ENCODE measurements around the gene SIAH3.

Gene SIAH3

GRCh38 chr13:45861322-45861721 lies 9.8 kb upstream of the SIAH3 start:
- peak; percentile 2 for DNase-seq

- no peak for DNase-seq
Observed at GRCh38 chr13:45860240-45860639, 8.7 kb upstream of the SIAH3 start.

GRCh38 chr13:45859705-45860104 lies 8.2 kb upstream of the SIAH3 start:
- DNase-seq, result no peak

- no peak for DNase-seq
Observed at GRCh38 chr13:45852494-45852893, 941 bp upstream of the SIAH3 start.

- no peak for DNase-seq
Observed at GRCh38 chr13:45851956-45852355, 403 bp upstream of the SIAH3 start.

GRCh38 chr13:45850027-45850613 lies 1.4 kb downstream of the SIAH3 start:
- DNase-seq, result no peak

- DNase-seq, result no peak
Observed at GRCh38 chr13:45849408-45849807, 2.1 kb downstream of the SIAH3 start.

GRCh38 chr13:45847554-45848224 lies 3.9 kb downstream of the SIAH3 start:
- no peak for DNase-seq

GRCh38 chr13:45846681-45847080 lies 4.9 kb downstream of the SIAH3 start:
- DNase-seq, result no peak

GRCh38 chr13:45838171-45838745 lies 13.3 kb downstream of the SIAH3 start:
- no peak for DNase-seq

GRCh38 chr13:45837111-45837510 lies 14.4 kb downstream of the SIAH3 start:
- DNase-seq, result no peak

GRCh38 chr13:45834411-45834994 lies 17.1 kb downstream of the SIAH3 start:
- DNase-seq, result no peak

GRCh38 chr13:45833663-45834375 lies 17.7 kb downstream of the SIAH3 start:
- DNase-seq, result peak; percentile 6

- no peak for DNase-seq
Observed at GRCh38 chr13:45833242-45833641, 18.3 kb downstream of the SIAH3 start.

- no peak for DNase-seq
Observed at GRCh38 chr13:45831851-45832250, 19.7 kb downstream of the SIAH3 start.

- no peak for DNase-seq
Observed at GRCh38 chr13:45830121-45830520, 21.4 kb downstream of the SIAH3 start.

GRCh38 chr13:45828256-45828968 lies 23.1 kb downstream of the SIAH3 start:
- no peak for DNase-seq

- DNase-seq, result no peak
Observed at GRCh38 chr13:45827318-45827717, 24.2 kb downstream of the SIAH3 start.

- DNase-seq, result no peak
Observed at GRCh38 chr13:45826731-45827130, 24.8 kb downstream of the SIAH3 start.

GRCh38 chr13:45825387-45825650 lies 26.2 kb downstream of the SIAH3 start:
- DNase-seq, result no peak

- no peak for DNase-seq
Observed at GRCh38 chr13:45823583-45823982, 28.0 kb downstream of the SIAH3 start.

- DNase-seq, result no peak
Observed at GRCh38 chr13:45821811-45822210, 29.7 kb downstream of the SIAH3 start.
